Mucosa of rectum (tissue), 2 donors: ENCODE results near the gene RAB20.
"Not testable (repeated sequence)": the region's sequence is repeated elsewhere in the genome, so short reads cannot be mapped to it uniquely, and the experiment has no call there.

Experiments
- H3K27ac ChIP-seq, 2 donors: one replicate each; pipeline ENCODE4 v1.7.0; 2013; ENCODE audit warnings: inconsistent platforms in 2 of 2, low read depth in 2 of 2, low read length in 2 of 2
- H3K27me3 ChIP-seq, 2 donors: one replicate each; pipeline ENCODE4 v1.7.0; 2013; ENCODE audit warnings: low read length in 2 of 2; ENCODE audit not compliant: control insufficient read depth in 2 of 2, insufficient read depth in 2 of 2
- H3K36me3 ChIP-seq, 2 donors: one replicate each; pipeline ENCODE4 v1.7.0; 2013; ENCODE audit warnings: low read length in 2 of 2; ENCODE audit not compliant: control insufficient read depth in 2 of 2, insufficient read depth in 2 of 2
- H3K4me1 ChIP-seq, 2 donors: one replicate each; pipeline ENCODE4 v1.7.0; 2013; ENCODE audit warnings: low read length in 2 of 2, mild to moderate bottlenecking in 1 of 2; ENCODE audit not compliant: control insufficient read depth in 2 of 2, insufficient read depth in 2 of 2
- H3K4me3 ChIP-seq, 2 donors: one replicate each; pipeline ENCODE4 v1.7.0; 2013; ENCODE audit warnings: low read length in 2 of 2
- H3K9ac ChIP-seq, 2 donors: one replicate each; pipeline ENCODE4 v1.7.0; 2013; ENCODE audit warnings: low read length in 2 of 2, low read depth in 1 of 2, mild to moderate bottlenecking in 1 of 2
- H3K9me3 ChIP-seq, 2 donors: one replicate each; pipeline ENCODE4 v1.7.0; 2013; ENCODE audit warnings: low read length in 2 of 2; ENCODE audit not compliant: control insufficient read depth in 2 of 2
- donor health status: healthy.
- donor health status: Normal muscosa, but diverticular disease.

Gene RAB20

GRCh38 chr13:110495376-110495775, 66.1 kb downstream of the RAB20 start:
- H3K27me3 ChIP-seq = no peaks in the 10 kb centered on the region
- H3K36me3 ChIP-seq = peaks cover 4 to 14% of the 10 kb centered on the region in 2 donors
- H3K9me3 ChIP-seq = no peaks in the 10 kb centered on the region
- H3K9ac ChIP-seq = no peak overlapping the region
- no peak overlapping the region for H3K27ac ChIP-seq
- H3K4me1 ChIP-seq = no peaks in the 10 kb centered on the region
- no peak overlapping the region for H3K4me3 ChIP-seq

- Histone ChIP-seq H3K4me3 (no peak overlapping the region), H3K27ac (no peak overlapping the region), H3K36me3 (peaks cover 4 to 14% of the 10 kb centered on the region in 2 donors)
These were observed 67.9 kb downstream of the RAB20 start for GRCh38 chr13:110493613-110494012.

GRCh38 chr13:110492679-110493593, 68.6 kb downstream of the RAB20 start:
- H3K36me3 ChIP-seq = peaks cover 4 to 14% of the 10 kb centered on the region in 2 donors
- H3K9me3 ChIP-seq = no peaks in the 10 kb centered on the region
- no peak overlapping the region for H3K27ac ChIP-seq
- H3K4me1 ChIP-seq = no peaks in the 10 kb centered on the region
- no peaks in the 10 kb centered on the region for H3K27me3 ChIP-seq
- H3K4me3 ChIP-seq = no peak overlapping the region
- H3K9ac ChIP-seq = no peak overlapping the region

More at GRCh38 chr13:110493613-110494012, 67.9 kb downstream of the RAB20 start:
- H3K4me1 ChIP-seq = no peaks in the 10 kb centered on the region
- H3K9me3 ChIP-seq = no peaks in the 10 kb centered on the region
- H3K27me3 ChIP-seq = no peaks in the 10 kb centered on the region
- H3K9ac ChIP-seq = no peak overlapping the region

- no peaks in the 10 kb centered on the region for H3K4me1 ChIP-seq
- no peaks in the 10 kb centered on the region for H3K27me3 ChIP-seq
- no peak overlapping the region for H3K27ac ChIP-seq
- H3K9me3 ChIP-seq = no peaks in the 10 kb centered on the region
- H3K4me3 ChIP-seq = no peak overlapping the region
- H3K9ac ChIP-seq = no peak overlapping the region
- H3K36me3 ChIP-seq = peaks cover 4 to 14% of the 10 kb centered on the region in 2 donors
These were observed 69.4 kb downstream of the RAB20 start for GRCh38 chr13:110491869-110492678.

GRCh38 chr13:110490009-110490770, 71.3 kb downstream of the RAB20 start:
- Histone ChIP-seq H3K36me3 (peaks cover 0 to 3% of the 10 kb centered on the region in 2 donors), H3K27me3 (no peaks in the 10 kb centered on the region), H3K9ac (no peak overlapping the region)

GRCh38 chr13:110486880-110487279, 74.6 kb downstream of the RAB20 start:
- H3K9ac ChIP-seq, H3K27ac ChIP-seq, H3K36me3 ChIP-seq, H3K27me3 ChIP-seq, H3K4me3 ChIP-seq, H3K9me3 ChIP-seq, H3K4me1 ChIP-seq: not testable (repeated sequence)

More at GRCh38 chr13:110490009-110490770, 71.3 kb downstream of the RAB20 start:
- H3K9me3 ChIP-seq = no peaks in the 10 kb centered on the region
- no peak overlapping the region for H3K4me3 ChIP-seq
- no peak overlapping the region for H3K27ac ChIP-seq
- H3K4me1 ChIP-seq = no peaks in the 10 kb centered on the region

- Histone ChIP-seq H3K27me3 (no peaks in the 10 kb centered on the region), H3K9ac (no peak overlapping the region), H3K4me3 (no peak overlapping the region), H3K36me3 (peaks cover 0 to 3% of the 10 kb centered on the region in 2 donors), H3K9me3 (no peaks in the 10 kb centered on the region), H3K27ac (no peak overlapping the region), H3K4me1 (no peaks in the 10 kb centered on the region)
These were observed 75.3 kb downstream of the RAB20 start for GRCh38 chr13:110486061-110486715.

GRCh38 chr13:110485604-110486003, 75.9 kb downstream of the RAB20 start:
- Histone ChIP-seq H3K9ac (no peak overlapping the region), H3K36me3 (peaks cover 0 to 3% of the 10 kb centered on the region in 2 donors), H3K4me1 (no peaks in the 10 kb centered on the region), H3K4me3 (no peak overlapping the region), H3K9me3 (no peaks in the 10 kb centered on the region), H3K27ac (no peak overlapping the region), H3K27me3 (no peaks in the 10 kb centered on the region)

- Histone ChIP-seq H3K27ac (no peak overlapping the region), H3K9ac (no peak overlapping the region), H3K36me3 (peaks cover 0 to 3% of the 10 kb centered on the region in 2 donors), H3K4me1 (no peaks in the 10 kb centered on the region), H3K9me3 (no peaks in the 10 kb centered on the region), H3K27me3 (no peaks in the 10 kb centered on the region), H3K4me3 (no peak overlapping the region)
These were observed 77.1 kb downstream of the RAB20 start for GRCh38 chr13:110484290-110485048.
